H4 (cell line): Measurements from ENCODE around the gene SLC35E1. TPM values are rescaled to one million over a fixed set of nuclear protein-coding genes. Genes with fewer than 3 reads are reported as not detected.

Source experiments
- DNase-seq: peaks from one replicate; pipeline ENCODE4 v3.0.0-alpha.2; 2015; ENCODE audit warnings: low spot score
- total RNA-seq: library from RNA; depleted of rRNA; stranded (reverse); fragments of >200 nt; shearing (Covaris generic); gene quantifications from 2 replicates; pipeline ENCODE4 v1.2.3, GENCODE V29; 2014

SLC35E1 gene
- total RNA-seq, 1 experiment from 2014 or later = 29.6 TPM

- DNase-seq = no peak
These were observed 26.6 kb upstream of the SLC35E1 start for GRCh38 chr19:16598848-16599247.

- no peak for DNase-seq
These were observed 24.2 kb upstream of the SLC35E1 start for GRCh38 chr19:16596399-16596798.

GRCh38 chr19:16595097-16595496 is 22.9 kb upstream of the SLC35E1 start:
- DNase-seq = no peak

- no peak for DNase-seq
These were observed 22.5 kb upstream of the SLC35E1 start for GRCh38 chr19:16594681-16595091.

GRCh38 chr19:16594131-16594586 is 21.9 kb upstream of the SLC35E1 start:
- no peak for DNase-seq

GRCh38 chr19:16593181-16593580 is 21.0 kb upstream of the SLC35E1 start:
- no peak for DNase-seq

- no peak for DNase-seq
These were observed 19.8 kb upstream of the SLC35E1 start for GRCh38 chr19:16591803-16592556.

- DNase-seq = no peak
These were observed 18.9 kb upstream of the SLC35E1 start for GRCh38 chr19:16590876-16591802.

GRCh38 chr19:16589917-16590316 is 17.7 kb upstream of the SLC35E1 start:
- no peak for DNase-seq

- DNase-seq = no peak
These were observed 16.8 kb upstream of the SLC35E1 start for GRCh38 chr19:16588824-16589577.

GRCh38 chr19:16587833-16588823 is 15.9 kb upstream of the SLC35E1 start:
- DNase-seq = no peak

GRCh38 chr19:16586991-16587832 is 15.0 kb upstream of the SLC35E1 start:
- no peak for DNase-seq

- DNase-seq = no peak
These were observed 14.3 kb upstream of the SLC35E1 start for GRCh38 chr19:16586477-16586871.

- DNase-seq = no peak
These were observed 13.7 kb upstream of the SLC35E1 start for GRCh38 chr19:16585808-16586476.

GRCh38 chr19:16585094-16585801 is 13.0 kb upstream of the SLC35E1 start:
- DNase-seq = no peak

- DNase-seq = peak; percentile 93
These were observed 12.3 kb upstream of the SLC35E1 start for GRCh38 chr19:16584248-16585093.

- no peak for DNase-seq
These were observed 10.5 kb upstream of the SLC35E1 start for GRCh38 chr19:16582486-16583261.
